Fibroblast of upper back skin (primary cell): ENCODE data around the gene OPRM1.
"Not testable (repeated sequence)": the region's sequence is repeated elsewhere in the genome, so short reads cannot be mapped to it uniquely, and the experiment has no call there.

Experiments
- DNase-seq: peaks from one replicate; pipeline ENCODE4 v3.0.0-alpha.2; 2013

Gene OPRM1

GRCh38 chr6:154156135-154156896, 117.3 kb downstream of the OPRM1 start:
- DNase-seq, result peak; percentile 49

GRCh38 chr6:154157082-154157481, 118.0 kb downstream of the OPRM1 start:
- DNase-seq, result no peak

- DNase-seq, result no peak
Measured at GRCh38 chr6:154157706-154158105, 118.7 kb downstream of the OPRM1 start.

- DNase-seq, result no peak
Measured at GRCh38 chr6:154159126-154159525, 120.1 kb downstream of the OPRM1 start.

- DNase-seq, result no peak
Measured at GRCh38 chr6:154161689-154162088, 122.6 kb downstream of the OPRM1 start.

GRCh38 chr6:154164397-154164796, 125.4 kb downstream of the OPRM1 start:
- peak; percentile 82 for DNase-seq

GRCh38 chr6:154165478-154165877, 126.4 kb downstream of the OPRM1 start:
- no peak for DNase-seq

GRCh38 chr6:154166140-154166539, 127.1 kb downstream of the OPRM1 start:
- DNase-seq, result no peak

GRCh38 chr6:154167126-154167525, 128.1 kb downstream of the OPRM1 start:
- DNase-seq, result no peak

GRCh38 chr6:154169193-154169847, 130.3 kb downstream of the OPRM1 start:
- no peak for DNase-seq

DNA sequence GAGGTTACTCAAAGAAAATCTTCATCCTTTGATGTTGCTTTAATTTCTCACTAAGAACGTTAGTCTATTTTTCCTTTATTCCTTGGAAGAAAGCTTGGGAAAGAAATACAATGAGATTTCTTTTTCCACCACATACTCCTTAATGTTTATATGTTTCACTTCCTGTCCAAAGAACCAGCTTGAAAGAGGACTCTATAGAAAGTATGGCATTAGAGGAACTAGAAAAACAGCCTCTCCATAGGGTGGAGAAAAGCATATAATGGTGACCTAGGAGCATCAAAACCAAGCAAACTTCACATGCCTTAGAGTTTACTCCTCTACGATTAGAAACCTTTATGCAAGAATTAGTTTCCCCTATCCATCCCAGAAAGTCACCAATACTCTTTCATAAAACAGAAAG, 131.1 kb downstream of the OPRM1 start:
- DNase-seq, result no peak

- DNase-seq, result not testable (repeated sequence)
Measured at GRCh38 chr6:154172393-154172792, 133.4 kb downstream of the OPRM1 start.

GRCh38 chr6:154179434-154179833, 140.4 kb downstream of the OPRM1 start:
- no peak for DNase-seq

DNA sequence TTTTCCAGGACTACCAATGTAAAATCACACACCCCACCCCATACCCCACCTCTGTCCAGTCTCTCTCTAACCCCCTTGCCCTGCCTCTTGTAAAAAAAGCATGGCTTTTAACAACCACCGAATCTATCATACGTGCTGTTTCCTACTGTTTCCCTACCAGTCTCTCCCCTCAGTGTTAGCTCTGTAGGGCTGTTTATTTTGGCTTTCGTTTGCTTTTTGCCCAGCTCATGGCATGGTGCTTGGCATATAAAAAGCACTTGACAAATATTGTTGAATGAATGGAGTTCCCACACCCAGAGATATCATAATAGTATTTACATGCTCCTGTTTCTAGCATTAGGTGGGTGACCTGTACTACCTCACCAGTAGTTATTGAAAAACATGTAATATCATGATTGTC, 148.2 kb downstream of the OPRM1 start:
- DNase-seq, result no peak

- no peak for DNase-seq
Measured at GRCh38 chr6:154187714-154188113, 148.7 kb downstream of the OPRM1 start.

- DNase-seq, result no peak
Measured at GRCh38 chr6:154196333-154196885, 157.4 kb downstream of the OPRM1 start.

DNA sequence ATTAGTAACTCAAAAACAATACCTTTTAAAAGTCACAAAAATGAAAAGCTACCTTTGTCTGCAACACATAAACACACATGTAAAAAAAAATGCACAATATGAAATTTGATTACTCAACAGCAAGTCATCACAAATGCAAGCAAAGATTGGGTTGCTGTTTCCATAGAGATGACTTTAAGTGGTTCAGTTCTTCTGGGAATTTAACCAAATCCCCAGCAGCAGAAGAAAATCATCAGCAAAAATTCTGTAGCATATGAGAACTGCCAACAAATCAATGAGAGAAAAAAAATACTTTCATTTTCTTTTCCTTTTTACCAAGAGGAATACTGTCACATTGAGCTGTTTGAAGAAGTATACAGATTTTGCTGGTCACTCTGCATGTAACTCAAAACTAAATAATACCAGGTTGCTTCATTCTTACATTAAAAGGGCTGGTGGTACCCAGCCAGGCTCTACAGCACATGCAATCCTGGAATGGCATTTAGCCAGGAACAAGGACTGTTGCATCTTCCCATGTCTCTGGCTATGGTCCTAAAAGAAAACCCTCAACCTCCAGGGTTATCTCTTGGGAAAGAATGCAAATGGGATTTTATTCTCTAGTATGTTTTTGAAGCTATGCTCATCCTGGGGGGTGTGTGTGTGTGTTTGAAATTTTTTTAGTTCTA, 158.3 kb downstream of the OPRM1 start:
- DNase-seq, result peak; percentile 64

- not testable (repeated sequence) for DNase-seq
Measured at GRCh38 chr6:154201688-154202087, 162.6 kb downstream of the OPRM1 start.

- DNase-seq, result no peak
Measured at GRCh38 chr6:154202339-154202738, 163.3 kb downstream of the OPRM1 start.

DNA sequence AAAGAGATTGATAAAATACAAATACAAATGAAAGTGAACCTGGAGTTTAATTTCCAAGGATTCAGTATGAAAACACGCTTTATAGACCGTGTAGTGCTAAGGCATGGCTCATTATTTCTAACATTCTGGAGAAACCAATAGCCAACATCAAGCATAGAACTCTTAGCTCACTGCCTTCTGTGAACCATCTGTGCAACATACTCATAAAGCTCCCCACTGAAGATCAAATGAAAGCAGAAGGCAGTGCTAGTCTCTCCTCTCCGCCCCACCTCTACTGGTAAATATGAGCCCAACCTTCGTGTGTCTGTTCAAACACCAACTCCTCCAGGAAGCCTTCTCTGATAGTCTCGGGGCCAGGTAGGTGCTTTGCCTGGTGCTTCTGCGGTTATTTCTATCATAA, 163.9 kb downstream of the OPRM1 start:
- DNase-seq, result no peak

- DNase-seq, result no peak
Measured at GRCh38 chr6:154206141-154206540, 167.1 kb downstream of the OPRM1 start.

DNA sequence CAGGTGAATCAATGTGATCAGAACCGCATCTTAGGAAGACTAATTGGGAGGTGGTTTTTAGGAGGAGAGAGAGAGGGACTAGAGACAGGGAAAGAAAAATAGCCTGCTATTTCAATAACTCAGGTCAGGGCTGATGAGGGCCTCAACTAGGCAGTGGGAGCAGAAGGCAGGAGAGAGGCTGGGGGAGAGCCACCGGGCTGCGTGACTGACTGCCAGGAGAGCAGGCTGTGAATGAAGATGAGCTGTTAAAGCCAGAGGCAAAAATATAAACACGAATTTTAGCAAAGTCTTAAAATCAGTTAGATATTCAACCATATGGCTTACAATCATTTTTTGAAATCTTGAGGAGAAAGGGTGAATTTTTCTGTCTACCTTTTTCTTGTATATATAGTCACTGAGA, 168.0 kb downstream of the OPRM1 start:
- DNase-seq, result no peak

DNA sequence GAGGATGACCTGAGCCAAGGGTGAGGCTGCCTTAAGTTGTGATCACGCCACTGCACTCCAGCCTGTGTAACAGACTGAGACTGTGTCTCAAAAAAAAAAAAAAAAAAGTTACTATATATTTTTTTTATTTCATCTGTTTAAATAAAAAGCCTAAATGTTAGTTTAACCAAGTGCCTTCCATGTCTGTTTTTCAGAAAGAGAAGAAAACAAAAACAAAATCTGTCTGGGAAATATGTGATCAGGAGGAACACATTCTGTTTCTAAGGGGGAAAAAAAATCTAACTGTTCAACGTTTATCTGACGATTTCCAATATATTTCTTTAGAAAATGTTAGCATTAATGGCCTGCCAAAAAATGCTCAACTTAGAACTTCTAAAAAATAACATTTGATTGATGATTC, 170.5 kb downstream of the OPRM1 start:
- no peak for DNase-seq

DNA sequence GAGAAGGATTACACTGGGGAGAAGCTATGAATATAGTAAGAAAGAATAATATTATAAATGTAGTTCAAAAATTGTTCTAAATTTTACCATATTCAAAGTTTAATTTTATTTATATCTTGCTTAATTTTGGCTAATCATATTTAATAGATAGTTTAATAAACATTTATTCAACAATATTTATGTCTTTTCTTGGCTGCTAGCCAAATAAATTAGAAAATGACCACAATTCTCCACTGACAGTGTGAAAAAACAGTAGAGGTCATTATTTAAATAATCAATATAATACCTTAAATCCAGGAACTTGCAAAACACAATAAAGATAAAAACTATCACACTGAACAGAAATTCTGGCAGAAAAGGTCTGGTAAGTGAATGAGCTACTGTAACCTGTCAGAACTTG, 171.6 kb downstream of the OPRM1 start:
- DNase-seq, result no peak
